Liver (tissue), 9 donors: ENCODE data around the gene PDK3. TPM values are rescaled to one million over a fixed set of nuclear protein-coding genes. Genes with fewer than 3 reads are reported as not detected.

Experiments
- DNase-seq: peaks from one replicate; pipeline ENCODE4 v3.0.0-alpha.2; 2017; ENCODE audit warnings: low spot score
- H3K27ac ChIP-seq, 2 donors: one replicate each; pipeline ENCODE4 v1.7.0; 2013; ENCODE audit warnings: inconsistent platforms in 2 of 2, low read length in 2 of 2, control low read depth in 1 of 2, low read depth in 1 of 2, mild to moderate bottlenecking in 1 of 2
- H3K27me3 ChIP-seq, 4 donors: one replicate each; pipeline versions ENCODE4 v1.6.1 to v1.7.0; 2013; ENCODE audit warnings: low read length in 3 of 4, inconsistent platforms in 1 of 4, mild to moderate bottlenecking in 1 of 4, moderate library complexity in 1 of 4; ENCODE audit not compliant: control insufficient read depth in 4 of 4, insufficient read depth in 4 of 4
- H3K36me3 ChIP-seq, 4 donors: one replicate each; pipeline versions ENCODE4 v1.6.1 to v1.7.0; 2013; ENCODE audit warnings: low read length in 3 of 4, mild to moderate bottlenecking in 3 of 4, low read depth in 1 of 4, moderate library complexity in 1 of 4; ENCODE audit not compliant: control insufficient read depth in 4 of 4, insufficient read depth in 3 of 4
- H3K4me1 ChIP-seq, 4 donors: one replicate each; pipeline versions ENCODE4 v1.6.1 to v1.7.0; 2013; ENCODE audit warnings: low read length in 3 of 4, mild to moderate bottlenecking in 3 of 4, moderate library complexity in 1 of 4; ENCODE audit not compliant: control insufficient read depth in 4 of 4, insufficient read depth in 4 of 4
- H3K4me3 ChIP-seq, 3 donors: one replicate each; pipeline versions ENCODE4 v1.6.1 to v1.7.0; 2013; ENCODE audit warnings: low read length in 3 of 3, control low read depth in 1 of 3, low read depth in 1 of 3, mild to moderate bottlenecking in 1 of 3
- H3K9ac ChIP-seq, 2 donors: one replicate each; pipeline ENCODE4 v1.7.0; 2013; ENCODE audit warnings: low read length in 2 of 2, mild to moderate bottlenecking in 2 of 2, moderate library complexity in 2 of 2, control low read depth in 1 of 2, low read depth in 1 of 2
- H3K9me3 ChIP-seq, 4 donors: one replicate each; pipeline versions ENCODE4 v1.6.1 to v1.7.0; 2013; ENCODE audit warnings: low read length in 3 of 4; ENCODE audit not compliant: control insufficient read depth in 4 of 4
- CTCF ChIP-seq: fragments of 150-350 bp; IDR thresholded peaks from 2 replicates; pipeline ENCODE4 v1.5.1; 2017; ENCODE audit warnings: improper control_type of control experiment, low read depth, low read length; ENCODE audit not compliant: missing input control
- EGR1 ChIP-seq, 2 donors: IDR thresholded peaks; 2 replicates each; pipeline ENCODE4 v1.6.1; 2016 to 2018; ENCODE audit warnings: antibody characterized with exemption in 2 of 2, low read depth in 2 of 2
- FOXA1 ChIP-seq: IDR thresholded peaks from 2 replicates; pipeline ENCODE4 v1.6.1; 2016; ENCODE audit warnings: antibody characterized with exemption
- FOXA2 ChIP-seq: IDR thresholded peaks from 2 replicates; pipeline ENCODE4 v1.6.1; 2016; ENCODE audit warnings: antibody characterized with exemption
- GABPA ChIP-seq, 2 donors: IDR thresholded peaks in 1 of 2; conservative IDR thresholded peaks in 1 of 2; 2 replicates each; pipeline ENCODE4 v1.6.1; 2016; ENCODE audit warnings: antibody characterized with exemption in 2 of 2, mild to moderate bottlenecking in 1 of 2, moderate library complexity in 1 of 2
- HNF4A ChIP-seq, 2 donors: conservative IDR thresholded peaks; 2 replicates each; pipeline ENCODE4 v1.6.1; 2016; ENCODE audit warnings: antibody characterized with exemption in 2 of 2, mild to moderate bottlenecking in 2 of 2
- HNF4G ChIP-seq: IDR thresholded peaks from 2 replicates; pipeline ENCODE4 v1.6.1; 2016; ENCODE audit warnings: antibody characterized with exemption
- JUND ChIP-seq, 2 donors: IDR thresholded peaks; 2 replicates each; pipeline ENCODE4 v1.6.1; 2016; ENCODE audit warnings: antibody characterized with exemption in 2 of 2
- NR2F2 ChIP-seq: IDR thresholded peaks from 2 replicates; pipeline ENCODE4 v1.6.1; 2016; ENCODE audit warnings: antibody characterized with exemption
- RAD21 ChIP-seq, 2 donors: IDR thresholded peaks; 2 replicates each; pipeline ENCODE4 v1.6.1; 2016; ENCODE audit warnings: antibody characterized with exemption in 2 of 2, mild to moderate bottlenecking in 2 of 2
- RXRA ChIP-seq, 2 donors: IDR thresholded peaks; 2 replicates each; pipeline ENCODE4 v1.6.1; 2017 to 2018; ENCODE audit warnings: antibody characterized with exemption in 2 of 2, mild to moderate bottlenecking in 1 of 2
- SP1 ChIP-seq: IDR thresholded peaks from 2 replicates; pipeline ENCODE4 v1.6.1; 2018; ENCODE audit warnings: antibody characterized with exemption, mild to moderate bottlenecking
- TAF1 ChIP-seq: conservative IDR thresholded peaks from 2 replicates; pipeline ENCODE4 v1.6.1; 2016; ENCODE audit warnings: antibody characterized with exemption, mild to moderate bottlenecking
- YY1 ChIP-seq: IDR thresholded peaks from 2 replicates; pipeline ENCODE4 v1.6.1; 2016; ENCODE audit warnings: antibody characterized with exemption, mild to moderate bottlenecking
- ZBTB33 ChIP-seq: IDR thresholded peaks from 2 replicates; pipeline ENCODE4 v1.6.1; 2016; ENCODE audit warnings: antibody characterized with exemption
- WGBS: extraction: QIAGEN DNeasy Blood & Tissue Kit; methylation state at CpG from one replicate; pipeline ENCODE4 v1.1.7; 2013; 5-methylcytosine and 5-hydroxymethylcytosine counted together
- polyA plus RNA-seq, 2 donors: library from polyadenylated mRNA; stranded (reverse) in 1 of 2; unstranded in 1 of 2; fragments of 200-250 nt in 1 of 2; fragments of >200 nt in 1 of 2; fragmentation: Nextera tagmentation in 1 of 2; extraction: Ambion mirVana in 1 of 2; gene quantifications; one replicate each; pipeline versions ENCODE4 v1.2.1 to v1.2.3, GENCODE V29; 2013 to 2015
- total RNA-seq, 2 donors: library from RNA; depleted of rRNA; stranded (reverse); fragments of >200 nt; gene quantifications; one replicate each; pipeline ENCODE4 v1.2.3, GENCODE V29; 2014
- TF ChIP-seq, protein P1 (sequence below): IDR thresholded peaks from 2 replicates; pipeline ENCODE4 v1.6.1; 2016; ENCODE audit warnings: antibody characterized with exemption, mild to moderate bottlenecking
- TF ChIP-seq, protein P2 (sequence below): IDR thresholded peaks from 2 replicates; pipeline ENCODE4 v1.6.1; 2016; ENCODE audit warnings: antibody characterized with exemption
- TF ChIP-seq, protein P3 (sequence below): IDR thresholded peaks from 2 replicates; pipeline ENCODE4 v1.6.1; 2016; ENCODE audit warnings: antibody characterized with exemption
- donor health status: healthy.
- donor health status: healthy.
- donor health status: healthy.
- donor health status: healthy.
- donor health status: healthy.

Gene PDK3
- total and polyA plus RNA-seq, 4 donors = 6.0 to 14.0 (median 13.5) TPM

DNA sequence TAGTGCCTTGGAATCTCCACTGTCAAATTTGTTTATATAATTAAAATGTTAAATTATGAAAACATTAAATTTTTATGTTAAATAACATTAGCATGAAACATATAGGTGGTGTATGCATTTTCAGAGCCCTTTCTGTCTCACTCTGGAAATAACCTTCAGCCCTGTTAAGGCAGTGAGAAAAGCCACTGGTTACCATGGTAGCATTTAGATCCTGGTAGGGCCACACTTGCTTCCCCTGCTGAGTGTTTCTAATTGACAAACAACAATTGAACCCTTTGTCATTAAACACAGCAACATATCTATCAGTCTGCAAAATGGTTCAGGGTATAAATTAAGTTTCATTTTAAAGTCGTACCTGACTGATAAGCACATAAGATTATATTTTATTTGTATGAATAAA lies 63.5 kb downstream of the PDK3 start:
- no peaks in the 10 kb centered on the region for H3K9me3 ChIP-seq
- DNase-seq = no peak
- H3K9ac ChIP-seq = no peak overlapping the region
- TF ChIP-seq JUND (IDR thresholded peaks at IDR 0.05) (no peak), EGR1 (IDR thresholded peaks at IDR 0.05; ENCODE audit: low read depth in 2 of 2) (no peak), FOXA1 (no peak), ZBTB33 (no peak), HNF4G (no peak), FOXA2 (no peak), YY1 (no peak), CTCF (no peak), RAD21 (IDR thresholded peaks at IDR 0.05) (no peak), HNF4A (conservative IDR thresholded peaks at IDR 0.05) (no peak), SP1 (no peak), NR2F2 (no peak), RXRA (IDR thresholded peaks at IDR 0.05) (no peak), GABPA (IDR thresholded peaks at IDR 0.05 in 1 of 2, conservative IDR thresholded peaks at IDR 0.05 in 1 of 2) (no peak), TAF1 (no peak)
- TF ChIP-seq, protein P1, sequence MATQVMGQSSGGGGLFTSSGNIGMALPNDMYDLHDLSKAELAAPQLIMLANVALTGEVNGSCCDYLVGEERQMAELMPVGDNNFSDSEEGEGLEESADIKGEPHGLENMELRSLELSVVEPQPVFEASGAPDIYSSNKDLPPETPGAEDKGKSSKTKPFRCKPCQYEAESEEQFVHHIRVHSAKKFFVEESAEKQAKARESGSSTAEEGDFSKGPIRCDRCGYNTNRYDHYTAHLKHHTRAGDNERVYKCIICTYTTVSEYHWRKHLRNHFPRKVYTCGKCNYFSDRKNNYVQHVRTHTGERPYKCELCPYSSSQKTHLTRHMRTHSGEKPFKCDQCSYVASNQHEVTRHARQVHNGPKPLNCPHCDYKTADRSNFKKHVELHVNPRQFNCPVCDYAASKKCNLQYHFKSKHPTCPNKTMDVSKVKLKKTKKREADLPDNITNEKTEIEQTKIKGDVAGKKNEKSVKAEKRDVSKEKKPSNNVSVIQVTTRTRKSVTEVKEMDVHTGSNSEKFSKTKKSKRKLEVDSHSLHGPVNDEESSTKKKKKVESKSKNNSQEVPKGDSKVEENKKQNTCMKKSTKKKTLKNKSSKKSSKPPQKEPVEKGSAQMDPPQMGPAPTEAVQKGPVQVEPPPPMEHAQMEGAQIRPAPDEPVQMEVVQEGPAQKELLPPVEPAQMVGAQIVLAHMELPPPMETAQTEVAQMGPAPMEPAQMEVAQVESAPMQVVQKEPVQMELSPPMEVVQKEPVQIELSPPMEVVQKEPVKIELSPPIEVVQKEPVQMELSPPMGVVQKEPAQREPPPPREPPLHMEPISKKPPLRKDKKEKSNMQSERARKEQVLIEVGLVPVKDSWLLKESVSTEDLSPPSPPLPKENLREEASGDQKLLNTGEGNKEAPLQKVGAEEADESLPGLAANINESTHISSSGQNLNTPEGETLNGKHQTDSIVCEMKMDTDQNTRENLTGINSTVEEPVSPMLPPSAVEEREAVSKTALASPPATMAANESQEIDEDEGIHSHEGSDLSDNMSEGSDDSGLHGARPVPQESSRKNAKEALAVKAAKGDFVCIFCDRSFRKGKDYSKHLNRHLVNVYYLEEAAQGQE = no peak
- TF ChIP-seq, protein P2, sequence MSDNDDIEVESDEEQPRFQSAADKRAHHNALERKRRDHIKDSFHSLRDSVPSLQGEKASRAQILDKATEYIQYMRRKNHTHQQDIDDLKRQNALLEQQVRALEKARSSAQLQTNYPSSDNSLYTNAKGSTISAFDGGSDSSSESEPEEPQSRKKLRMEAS = no peak
- H3K36me3 ChIP-seq = peaks cover 0 to 4% (median 2%) of the 10 kb centered on the region in 4 donors
- H3K4me1 ChIP-seq = no peaks in the 10 kb centered on the region
- WGBS = 82% methylated on average over 1 of the region's 1 CpG
- H3K27ac ChIP-seq = no peak overlapping the region
- H3K27me3 ChIP-seq = no peaks in the 10 kb centered on the region
- H3K4me3 ChIP-seq = no peak overlapping the region

GRCh38 chrX:24536551-24536950 lies 71.5 kb downstream of the PDK3 start:
- Histone ChIP-seq H3K9ac (no peak overlapping the region), H3K4me3 (no peak overlapping the region), H3K27ac (no peak overlapping the region), H3K9me3 (no peaks in the 10 kb centered on the region), H3K36me3 (peaks cover 0 to 6% (median 3%) of the 10 kb centered on the region in 4 donors), H3K4me1 (no peaks in the 10 kb centered on the region), H3K27me3 (no peaks in the 10 kb centered on the region)
- no peak for DNase-seq
- TF ChIP-seq YY1 (no peak), RXRA (IDR thresholded peaks at IDR 0.05) (no peak), SP1 (no peak), HNF4G (no peak), CTCF (no peak), NR2F2 (no peak)
- TF ChIP-seq, protein P3, sequence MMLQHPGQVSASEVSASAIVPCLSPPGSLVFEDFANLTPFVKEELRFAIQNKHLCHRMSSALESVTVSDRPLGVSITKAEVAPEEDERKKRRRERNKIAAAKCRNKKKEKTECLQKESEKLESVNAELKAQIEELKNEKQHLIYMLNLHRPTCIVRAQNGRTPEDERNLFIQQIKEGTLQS = no peak
- TF ChIP-seq, protein P2 = no peak
